Retinal pigment epithelial cell (primary cell): ENCODE measurements around the gene ZNF566.

ENCODE experiments used
- DNase-seq: peaks from one replicate; pipeline ENCODE4 v3.0.0-alpha.2; 2010; ENCODE audit warnings: low read depth
- H3K4me3 ChIP-seq: 2 replicates; pipeline ENCODE4 v1.5.1; 2011; ENCODE audit warnings: mild to moderate bottlenecking, low read length, control low read depth, moderate library complexity
- TF ChIP-seq, protein P1 (sequence below): conservative IDR thresholded peaks from 2 replicates; pipeline ENCODE4 v1.5.1; 2011; ENCODE audit warnings: low read depth, low read length, control low read depth, inconsistent platforms

ZNF566 gene

DNA sequence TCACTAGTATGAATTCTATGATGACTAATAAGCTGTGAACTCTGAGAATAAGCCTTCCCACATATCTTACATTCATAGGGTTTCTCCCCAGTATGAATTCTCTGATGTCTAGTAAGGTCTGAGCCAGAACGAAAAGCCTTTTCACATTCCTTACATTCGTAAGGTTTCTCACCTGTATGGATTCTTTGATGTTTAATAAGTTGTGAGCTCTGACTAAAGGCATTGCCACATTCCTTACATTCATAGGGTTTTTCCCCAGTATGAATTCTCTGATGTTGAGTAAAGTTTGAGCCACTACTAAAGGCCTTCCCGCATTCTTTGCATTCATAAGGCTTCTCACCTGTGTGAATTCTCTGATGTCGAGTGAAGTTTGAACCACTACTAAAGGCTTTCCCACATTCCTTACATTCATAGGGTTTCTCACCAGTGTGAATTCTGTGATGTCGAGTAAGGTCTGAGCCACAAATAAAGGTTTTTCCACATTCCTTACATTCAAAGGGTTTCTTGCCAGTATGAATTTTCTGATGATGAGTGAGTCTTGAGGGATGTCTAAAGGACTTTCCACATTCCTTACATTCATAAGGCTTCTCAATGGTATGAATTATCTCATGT lies 40.2 kb downstream of the ZNF566 start:
- TF ChIP-seq, protein P1, sequence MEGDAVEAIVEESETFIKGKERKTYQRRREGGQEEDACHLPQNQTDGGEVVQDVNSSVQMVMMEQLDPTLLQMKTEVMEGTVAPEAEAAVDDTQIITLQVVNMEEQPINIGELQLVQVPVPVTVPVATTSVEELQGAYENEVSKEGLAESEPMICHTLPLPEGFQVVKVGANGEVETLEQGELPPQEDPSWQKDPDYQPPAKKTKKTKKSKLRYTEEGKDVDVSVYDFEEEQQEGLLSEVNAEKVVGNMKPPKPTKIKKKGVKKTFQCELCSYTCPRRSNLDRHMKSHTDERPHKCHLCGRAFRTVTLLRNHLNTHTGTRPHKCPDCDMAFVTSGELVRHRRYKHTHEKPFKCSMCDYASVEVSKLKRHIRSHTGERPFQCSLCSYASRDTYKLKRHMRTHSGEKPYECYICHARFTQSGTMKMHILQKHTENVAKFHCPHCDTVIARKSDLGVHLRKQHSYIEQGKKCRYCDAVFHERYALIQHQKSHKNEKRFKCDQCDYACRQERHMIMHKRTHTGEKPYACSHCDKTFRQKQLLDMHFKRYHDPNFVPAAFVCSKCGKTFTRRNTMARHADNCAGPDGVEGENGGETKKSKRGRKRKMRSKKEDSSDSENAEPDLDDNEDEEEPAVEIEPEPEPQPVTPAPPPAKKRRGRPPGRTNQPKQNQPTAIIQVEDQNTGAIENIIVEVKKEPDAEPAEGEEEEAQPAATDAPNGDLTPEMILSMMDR, result no peak

DNA sequence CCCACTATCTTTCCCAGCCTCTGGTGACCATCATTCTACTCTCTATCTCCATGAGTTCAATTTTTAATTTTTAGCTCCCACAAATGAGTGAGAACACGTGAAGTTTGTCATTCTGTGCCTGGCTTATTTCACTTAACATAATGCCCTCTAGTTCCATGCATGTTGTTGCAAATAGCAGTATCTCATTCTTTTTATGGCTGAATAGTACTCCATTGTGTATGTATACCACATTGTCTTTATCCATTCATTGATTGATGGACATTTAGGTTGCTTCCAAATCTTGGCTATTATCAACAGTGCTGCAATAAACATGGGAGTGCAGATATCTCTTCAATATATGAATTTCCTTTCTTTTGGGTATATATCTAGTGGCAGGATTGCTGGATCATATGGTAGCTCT lies 48.0 kb downstream of the ZNF566 start:
- no peak overlapping the region for H3K4me3 ChIP-seq
- TF ChIP-seq, protein P1, result no peak
- DNase-seq, result no peak

More for the DNA sequence above, 40.2 kb downstream of the ZNF566 start:
- H3K4me3 ChIP-seq, result no peak overlapping the region
- DNase-seq, result no peak

DNA sequence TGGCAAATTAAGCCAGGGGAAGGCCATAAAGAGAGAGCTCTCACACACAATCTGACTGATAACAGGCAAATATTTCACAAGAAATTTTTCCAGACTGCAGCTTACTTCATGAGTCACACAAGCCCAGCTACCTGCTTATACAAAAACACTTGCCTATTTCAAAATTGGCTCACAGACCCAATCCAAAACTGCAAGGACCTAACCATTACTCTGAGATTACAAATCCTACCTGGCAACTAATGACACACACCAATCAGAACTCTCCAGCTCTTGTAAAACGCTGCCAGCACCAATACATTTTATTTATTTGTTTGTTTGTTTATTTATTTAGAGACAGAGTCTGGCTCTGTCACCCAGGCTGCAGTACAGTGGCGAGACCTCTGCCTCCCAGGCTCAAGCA lies 52.8 kb downstream of the ZNF566 start:
- no peak for DNase-seq
- H3K4me3 ChIP-seq, result no peak overlapping the region
- TF ChIP-seq, protein P1, result no peak

DNA sequence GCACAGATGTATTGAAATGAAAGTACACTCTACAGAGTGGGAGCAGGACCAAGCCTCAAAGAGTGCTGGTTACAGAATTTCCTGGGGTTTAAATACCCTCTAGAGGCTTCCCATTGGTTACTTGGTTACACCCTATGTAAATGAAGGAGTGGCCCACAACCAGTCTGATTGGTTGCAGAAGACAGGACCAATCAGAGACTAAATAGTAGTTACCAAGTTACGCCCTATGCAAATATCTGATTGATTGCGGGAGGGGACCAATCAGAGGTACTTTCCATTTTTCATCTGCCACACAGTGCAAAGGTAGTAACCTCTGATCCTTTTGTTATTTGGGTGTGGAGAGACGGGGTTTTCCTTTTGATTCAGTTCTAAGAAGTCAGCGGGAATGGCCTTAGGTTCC lies 65.4 kb downstream of the ZNF566 start:
- no peak overlapping the region for H3K4me3 ChIP-seq
- TF ChIP-seq, protein P1, result no peak
- DNase-seq, result no peak

DNA sequence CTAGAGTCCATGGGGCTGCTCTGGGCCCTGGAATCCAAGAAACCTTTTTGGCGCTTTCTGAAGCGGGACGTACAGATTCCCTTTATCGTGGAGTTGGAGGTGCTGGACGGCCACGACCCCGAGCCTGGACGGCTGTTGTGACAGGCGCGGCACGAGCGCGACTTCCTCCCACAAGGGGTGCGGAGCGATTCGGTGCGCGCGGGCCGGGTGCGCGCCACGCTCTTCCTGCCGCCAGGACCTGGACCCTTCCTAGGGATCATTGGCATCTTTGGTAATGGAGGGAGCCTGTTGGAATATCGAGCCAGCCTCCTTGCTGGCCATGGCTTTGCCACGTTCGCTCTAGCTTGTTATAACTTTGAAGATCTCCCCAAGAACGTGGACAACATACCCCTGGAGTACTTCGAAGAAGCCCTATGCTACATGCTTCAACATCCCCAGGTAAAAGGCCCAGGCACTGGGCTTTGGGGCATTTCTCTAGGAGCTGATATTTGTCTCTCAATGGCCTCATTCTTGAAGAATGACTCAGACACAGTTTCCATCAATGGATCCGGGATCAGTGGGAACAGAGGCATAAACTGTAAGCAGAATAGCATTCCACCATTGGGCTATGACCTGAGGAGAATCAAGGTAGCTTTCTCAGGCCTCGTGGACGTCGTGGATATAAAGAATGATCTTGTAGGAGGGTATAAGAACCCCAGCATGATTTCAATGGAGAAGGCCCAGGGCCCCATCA lies 67.4 kb downstream of the ZNF566 start:
- TF ChIP-seq, protein P1, result no peak
- no peak for DNase-seq
- H3K4me3 ChIP-seq, result peak overlapping the region; percentile 48

DNA sequence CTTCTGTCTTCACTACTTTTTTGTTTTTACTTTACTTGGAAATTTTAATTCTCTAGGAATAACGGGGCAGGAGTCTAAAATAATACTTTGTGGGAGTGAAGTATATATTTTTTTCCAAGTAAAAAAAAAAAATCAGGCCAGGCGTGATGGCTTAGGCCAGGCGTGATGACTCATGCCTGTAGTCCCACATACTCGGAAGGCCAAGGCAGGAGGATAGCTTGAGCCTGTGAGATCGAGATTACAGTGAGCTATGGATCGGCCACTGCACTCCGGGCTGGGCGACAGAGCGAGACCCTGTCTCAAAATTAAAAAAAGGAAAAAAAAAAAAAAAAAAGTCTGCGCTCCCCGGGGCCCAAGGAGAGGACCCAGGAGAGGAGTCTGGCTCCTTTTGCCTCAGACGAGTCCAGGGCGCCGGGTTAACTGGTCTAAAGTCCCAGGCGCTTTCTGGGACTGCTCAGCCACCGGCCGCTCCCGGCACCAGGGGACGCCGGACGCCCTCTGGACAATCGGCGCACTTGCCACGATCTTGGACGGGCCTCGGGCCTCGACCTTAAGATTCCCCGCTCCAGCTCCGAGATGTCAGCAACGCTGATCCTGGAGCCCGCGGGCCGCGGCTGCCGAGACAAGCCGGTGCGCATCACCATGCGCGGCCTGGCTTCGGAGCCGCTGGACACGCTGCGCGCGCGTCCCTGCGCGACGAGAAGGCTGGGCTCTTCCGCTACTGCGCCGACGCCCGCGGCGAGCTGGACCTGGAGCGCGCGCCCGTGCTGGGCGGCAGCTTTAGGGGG lies 68.2 kb downstream of the ZNF566 start:
- TF ChIP-seq, protein P1, result no peak
- peak; percentile 26 for DNase-seq
- H3K4me3 ChIP-seq, result peak overlapping the region; percentile 48
